H9 (cell line): Measurements from ENCODE around the gene TMEM255A. TPM values are rescaled to one million over a fixed set of nuclear protein-coding genes. Genes with fewer than 3 reads are reported as not detected.
A peak's percentile ranks its signal among the peaks of the same experiment; 100 is the strongest.

Experiments used
- DNase-seq: peaks from one replicate; pipeline ENCODE4 v3.0.0-alpha.2; 2017
- H2AFZ ChIP-seq: one replicate; pipeline ENCODE4 v1.6.1; 2013; ENCODE audit warnings: mild to moderate bottlenecking, low read length, control low read depth, moderate library complexity
- H2AK5ac ChIP-seq: 2 replicates; pipeline ENCODE4 v1.6.1; 2013; ENCODE audit warnings: low read length, control low read depth, mixed read lengths; ENCODE audit not compliant: insufficient read length
- H2BK120ac ChIP-seq: one replicate; pipeline ENCODE4 v1.6.1; 2013; ENCODE audit warnings: low read depth, mild to moderate bottlenecking, low read length, control low read depth, inconsistent platforms; ENCODE audit not compliant: poor library complexity, severe bottlenecking
- H2BK12ac ChIP-seq: 2 replicates; pipeline ENCODE4 v1.6.1; 2013; ENCODE audit warnings: low read length, control low read depth, mixed read lengths, low read depth; ENCODE audit not compliant: insufficient read length
- H2BK15ac ChIP-seq: 2 replicates; pipeline ENCODE4 v1.6.1; 2013; ENCODE audit warnings: low read depth, low read length, control low read depth
- H2BK20ac ChIP-seq: one replicate; pipeline ENCODE4 v1.6.1; 2013; ENCODE audit warnings: low read depth, mild to moderate bottlenecking, low read length, control low read depth, inconsistent platforms; ENCODE audit not compliant: poor library complexity, severe bottlenecking
- H2BK5ac ChIP-seq: 2 replicates; pipeline ENCODE4 v1.6.1; 2013; ENCODE audit warnings: low read length, control low read depth, mixed read lengths; ENCODE audit not compliant: insufficient read length
- H3K14ac ChIP-seq: 2 replicates; pipeline ENCODE4 v1.6.1; 2013; ENCODE audit warnings: low read length, control low read depth; ENCODE audit not compliant: insufficient read depth
- H3K18ac ChIP-seq: 2 replicates; pipeline ENCODE4 v1.6.1; 2013; ENCODE audit warnings: low read depth, mild to moderate bottlenecking, mixed read lengths, low read length, control low read depth; ENCODE audit not compliant: insufficient read length
- H3K23ac ChIP-seq: 2 replicates; pipeline ENCODE4 v1.6.1; 2013; ENCODE audit warnings: low read length, control low read depth, mixed read lengths, low read depth; ENCODE audit not compliant: insufficient read length
- H3K23me2 ChIP-seq: 2 replicates; pipeline ENCODE4 v1.6.1; 2013; ENCODE audit warnings: low read depth, mild to moderate bottlenecking, mixed read lengths, low read length, control low read depth; ENCODE audit not compliant: insufficient read length, poor library complexity, severe bottlenecking
- H3K27ac ChIP-seq: 2 replicates; pipeline ENCODE4 v1.5.1; 2013; ENCODE audit warnings: low read length, control low read depth, mixed read lengths, low read depth; ENCODE audit not compliant: insufficient read length
- H3K27me3 ChIP-seq: 2 replicates; pipeline ENCODE4 v1.6.1; 2013; ENCODE audit warnings: low read length, control low read depth, inconsistent platforms; ENCODE audit not compliant: insufficient read depth
- H3K4ac ChIP-seq: 2 replicates; pipeline ENCODE4 v1.6.1; 2013; ENCODE audit warnings: low read depth, mild to moderate bottlenecking, control low read depth, inconsistent platforms, low read length, moderate library complexity
- H3K4me1 ChIP-seq: 2 replicates; pipeline ENCODE4 v1.6.1; 2013; ENCODE audit warnings: low read length, control low read depth, inconsistent platforms; ENCODE audit not compliant: insufficient read depth
- H3K4me2 ChIP-seq: 2 replicates; pipeline ENCODE4 v1.6.1; 2013; ENCODE audit warnings: low read length, control low read depth, mixed read lengths; ENCODE audit not compliant: insufficient read length, insufficient read depth
- H3K56ac ChIP-seq: 2 replicates; pipeline ENCODE4 v1.6.1; 2013; ENCODE audit warnings: low read depth, mild to moderate bottlenecking, mixed read lengths, low read length, control low read depth; ENCODE audit not compliant: insufficient read length
- H3K79me1 ChIP-seq: 2 replicates; pipeline ENCODE4 v1.6.1; 2013; ENCODE audit warnings: low read depth, mild to moderate bottlenecking, moderate library complexity, low read length, control low read depth, inconsistent platforms; ENCODE audit not compliant: insufficient read depth, poor library complexity, severe bottlenecking
- H3K79me2 ChIP-seq: 2 replicates; pipeline ENCODE4 v1.6.1; 2013; ENCODE audit warnings: low read length, control low read depth, inconsistent platforms; ENCODE audit not compliant: insufficient read depth
- H3K9ac ChIP-seq: 2 replicates; pipeline ENCODE4 v1.6.1; 2013; ENCODE audit warnings: low read length, control low read depth, mixed read lengths; ENCODE audit not compliant: insufficient read length; ENCODE audit errors: extremely low read depth
- H3K9me3 ChIP-seq: one replicate; pipeline ENCODE4 v1.6.1; 2013; ENCODE audit warnings: low read depth, low read length, inconsistent platforms; ENCODE audit not compliant: control insufficient read depth
- H3T11ph ChIP-seq: one replicate; pipeline ENCODE4 v1.6.1; 2013; ENCODE audit warnings: mild to moderate bottlenecking, low read length, control low read depth, inconsistent platforms
- H4K20me1 ChIP-seq: one replicate; pipeline ENCODE4 v1.6.1; 2013; ENCODE audit not compliant: control insufficient read depth, insufficient read length, insufficient read depth
- H4K5ac ChIP-seq: 2 replicates; pipeline ENCODE4 v1.6.1; 2013; ENCODE audit warnings: low read depth, mild to moderate bottlenecking, mixed read lengths, low read length, control low read depth; ENCODE audit not compliant: insufficient read length
- H4K8ac ChIP-seq: replicated peaks from 2 replicates; pipeline ENCODE4 v1.6.1; 2013; ENCODE audit warnings: low read length, control low read depth, mixed read lengths, low read depth; ENCODE audit not compliant: insufficient read length
- H4K91ac ChIP-seq: 2 replicates; pipeline ENCODE4 v1.6.1; 2013; ENCODE audit warnings: low read depth, mild to moderate bottlenecking, moderate library complexity, mixed read lengths, low read length, control low read depth; ENCODE audit not compliant: insufficient read length
- H3K27ac Mint-ChIP-seq, 3 experiments: 2 replicates in 2 of 3; 3 replicates in 1 of 3; pipeline ENCODE4 v1.8.0; 2020 to 2021; ENCODE audit warnings: mixed read lengths in 3 of 3, mild to moderate bottlenecking in 1 of 3, moderate library complexity in 1 of 3
- H3K27me3 Mint-ChIP-seq: 2 replicates; pipeline ENCODE4 v1.8.0; 2021; ENCODE audit warnings: low read depth, mild to moderate bottlenecking, moderate library complexity, mixed read lengths
- H3K36me3 Mint-ChIP-seq, 3 experiments: 2 replicates in 2 of 3; 3 replicates in 1 of 3; pipeline ENCODE4 v1.8.0; 2020 to 2021; ENCODE audit warnings: low read depth in 3 of 3, mixed read lengths in 3 of 3; ENCODE audit not compliant: insufficient read depth in 1 of 3
- H3K4me1 Mint-ChIP-seq, 2 experiments: 2 replicates each; pipeline ENCODE4 v1.8.0; 2020; ENCODE audit warnings: mixed read lengths in 2 of 2
- H3K4me3 Mint-ChIP-seq, 2 experiments: 2 replicates in 1 of 2; 3 replicates in 1 of 2; pipeline ENCODE4 v1.8.0; 2020 to 2021; ENCODE audit warnings: mild to moderate bottlenecking in 2 of 2, mixed read lengths in 2 of 2, moderate library complexity in 1 of 2
- H3K9me3 Mint-ChIP-seq, 2 experiments: 2 replicates in 1 of 2; 3 replicates in 1 of 2; pipeline ENCODE4 v1.8.0; 2020; ENCODE audit warnings: mild to moderate bottlenecking in 2 of 2, mixed read lengths in 2 of 2, moderate library complexity in 1 of 2
- WGBS: extraction: QIAGEN DNeasy Blood & Tissue Kit; methylation state at CpG from one replicate; pipeline ENCODE4 v1.1.7; 2013; ENCODE audit warnings: missing lambda C conversion rate, low lambda C conversion rate, mixed read lengths; ENCODE audit not compliant: insufficient read length; ENCODE audit errors: extremely low coverage; 5-methylcytosine and 5-hydroxymethylcytosine counted together
- total RNA-seq: library from RNA; stranded (reverse); gene quantifications from 2 replicates; pipeline ENCODE4 v1.2.1, GENCODE V29; 2021
- TF ChIP-seq, protein P1 (sequence below): fragments of 200-600 bp; sonication (generic); conservative IDR thresholded peaks from 3 replicates; pipeline ENCODE4 v1.8.0; 2021; ENCODE audit warnings: antibody characterized with exemption, mild to moderate bottlenecking

The TMEM255A gene
- total RNA-seq, 1 experiment from 2014 or later = 0.77 TPM

DNA sequence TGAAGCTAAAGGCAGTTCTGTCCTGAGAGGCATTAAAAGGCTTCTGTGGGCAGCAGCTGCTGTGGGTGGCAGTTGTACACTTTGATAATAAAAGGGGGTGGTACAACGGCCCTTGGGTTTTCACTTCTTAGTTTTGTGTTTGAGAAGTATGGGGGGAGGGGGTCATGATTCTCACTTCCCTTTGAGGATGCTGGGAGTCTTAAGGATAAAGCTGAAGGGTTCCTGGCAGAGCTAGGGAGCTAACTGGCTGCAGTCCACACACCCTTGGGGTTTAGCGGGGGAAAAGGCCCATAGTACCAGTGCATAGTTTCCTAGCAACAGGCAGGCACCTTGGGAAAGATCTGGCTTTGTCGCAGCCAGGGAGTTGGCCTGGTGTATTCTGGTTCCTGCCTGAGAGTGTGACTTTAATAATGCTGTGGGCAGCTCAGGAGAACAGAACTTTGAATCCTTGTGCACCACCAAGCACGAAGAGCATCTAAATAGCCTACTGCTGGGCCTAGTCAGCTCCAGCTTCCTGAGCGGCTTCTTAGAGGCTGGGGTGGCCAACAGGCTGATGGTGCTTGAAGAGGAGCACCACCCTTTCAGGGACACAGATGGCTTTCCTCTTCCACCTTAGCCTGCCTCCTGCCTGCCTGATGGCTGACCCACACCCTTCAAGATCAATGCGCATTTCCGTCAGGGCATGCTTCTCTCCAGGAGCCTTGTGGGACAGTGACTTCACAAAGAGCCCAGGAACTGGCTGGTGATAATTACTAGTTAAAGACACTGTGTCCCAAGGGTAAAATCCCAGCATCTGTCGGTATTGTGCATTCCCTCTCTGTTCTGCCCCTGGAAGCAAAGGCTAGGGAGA lies 48.2 kb downstream of the TMEM255A start:
- Mint-ChIP-seq H3K4me1 (peaks cover 15 to 20% of the 10 kb centered on the region in 2 experiments), H3K4me3 (no peak overlapping the region), H3K9me3 (peaks cover 58 to 72% of the 10 kb centered on the region in 2 experiments), H3K27me3 (peaks cover 4% of the 10 kb centered on the region; the same call in 1 of the 2 replicates), H3K36me3 (no peaks in the 10 kb centered on the region; a peak in 3 of 7 replicates), H3K27ac (peak overlapping the region in 1 of 3 experiments; percentile 89; a peak in 2 of 7 replicates)
- Histone ChIP-seq H3K27ac (no peak overlapping the region), H4K91ac (no peak overlapping the region), H3T11ph (no peak overlapping the region), H2BK20ac (no peak overlapping the region), H3K4me1 (peaks cover 3% of the 10 kb centered on the region; the same call in 1 of the 2 replicates), H3K79me2 (no peaks in the 10 kb centered on the region), H4K5ac (no peak overlapping the region), H4K8ac (no peak overlapping the region), H4K20me1 (no peaks in the 10 kb centered on the region), H3K14ac (no peak overlapping the region), H2BK15ac (no peak overlapping the region), H3K23ac (no peak overlapping the region), H3K23me2 (no peaks in the 10 kb centered on the region), H2BK5ac (no peak overlapping the region), H2AK5ac (no peak overlapping the region), H2BK12ac (no peak overlapping the region), H3K56ac (no peak overlapping the region), H2AFZ (no peak overlapping the region), H3K4me2 (no peak overlapping the region), H3K9me3 (peaks cover 18% of the 10 kb centered on the region), H3K4ac (no peak overlapping the region), H3K79me1 (no peaks in the 10 kb centered on the region), H3K27me3 (no peaks in the 10 kb centered on the region), H2BK120ac (no peak overlapping the region), H3K9ac (no peak overlapping the region), H3K18ac (no peak overlapping the region)
- peak; percentile 55 for DNase-seq
- TF ChIP-seq, protein P1, sequence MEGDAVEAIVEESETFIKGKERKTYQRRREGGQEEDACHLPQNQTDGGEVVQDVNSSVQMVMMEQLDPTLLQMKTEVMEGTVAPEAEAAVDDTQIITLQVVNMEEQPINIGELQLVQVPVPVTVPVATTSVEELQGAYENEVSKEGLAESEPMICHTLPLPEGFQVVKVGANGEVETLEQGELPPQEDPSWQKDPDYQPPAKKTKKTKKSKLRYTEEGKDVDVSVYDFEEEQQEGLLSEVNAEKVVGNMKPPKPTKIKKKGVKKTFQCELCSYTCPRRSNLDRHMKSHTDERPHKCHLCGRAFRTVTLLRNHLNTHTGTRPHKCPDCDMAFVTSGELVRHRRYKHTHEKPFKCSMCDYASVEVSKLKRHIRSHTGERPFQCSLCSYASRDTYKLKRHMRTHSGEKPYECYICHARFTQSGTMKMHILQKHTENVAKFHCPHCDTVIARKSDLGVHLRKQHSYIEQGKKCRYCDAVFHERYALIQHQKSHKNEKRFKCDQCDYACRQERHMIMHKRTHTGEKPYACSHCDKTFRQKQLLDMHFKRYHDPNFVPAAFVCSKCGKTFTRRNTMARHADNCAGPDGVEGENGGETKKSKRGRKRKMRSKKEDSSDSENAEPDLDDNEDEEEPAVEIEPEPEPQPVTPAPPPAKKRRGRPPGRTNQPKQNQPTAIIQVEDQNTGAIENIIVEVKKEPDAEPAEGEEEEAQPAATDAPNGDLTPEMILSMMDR = no peak
- no CpG with 5 or more reads among the region's 8 CpGs for WGBS
